ENCODE results near the gene GFER. TPM values are rescaled to one million over a fixed set of nuclear protein-coding genes. Genes with fewer than 3 reads are reported as not detected.

Gene GFER
- total and polyA plus RNA-seq, 9 of the 15 experiments (the other 6 are each of a cell fraction or from before 2014, with no cell fraction given) = 4.3 to 53.7 (median 19.8) TPM

DNA sequence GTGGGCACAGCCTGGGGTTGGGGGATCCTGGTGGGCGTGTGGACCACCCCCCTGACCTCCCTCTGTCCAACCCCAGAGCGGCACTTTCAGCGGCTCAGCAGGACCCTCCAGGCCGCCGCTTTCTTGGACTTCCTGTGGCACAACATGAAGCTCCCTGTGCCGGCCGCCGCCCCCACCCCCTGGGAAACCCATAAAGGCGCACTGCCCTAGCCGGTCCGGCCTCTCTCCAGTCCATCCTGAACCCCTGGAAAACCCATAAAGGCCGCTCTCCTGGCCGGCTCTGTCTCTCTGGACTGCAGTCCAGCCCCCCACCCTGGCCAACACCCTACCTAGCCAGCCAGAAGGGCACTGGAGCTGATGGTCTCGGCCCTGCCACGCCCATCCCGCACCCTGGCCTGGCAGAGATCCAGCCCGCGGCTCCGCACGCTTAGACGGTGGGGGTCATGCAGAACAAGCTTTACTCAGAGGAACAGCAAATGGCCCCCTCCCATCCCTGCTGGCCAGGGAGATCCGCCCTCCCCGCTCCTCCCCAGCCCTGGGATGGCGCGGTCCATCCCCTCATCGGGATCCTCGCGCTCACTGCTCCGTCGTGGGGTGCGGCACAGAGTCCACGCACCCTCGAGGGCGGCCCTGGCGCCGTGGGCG is 5.4 kb upstream of the GFER start (continued):
- TF ChIP-seq, protein P1, sequence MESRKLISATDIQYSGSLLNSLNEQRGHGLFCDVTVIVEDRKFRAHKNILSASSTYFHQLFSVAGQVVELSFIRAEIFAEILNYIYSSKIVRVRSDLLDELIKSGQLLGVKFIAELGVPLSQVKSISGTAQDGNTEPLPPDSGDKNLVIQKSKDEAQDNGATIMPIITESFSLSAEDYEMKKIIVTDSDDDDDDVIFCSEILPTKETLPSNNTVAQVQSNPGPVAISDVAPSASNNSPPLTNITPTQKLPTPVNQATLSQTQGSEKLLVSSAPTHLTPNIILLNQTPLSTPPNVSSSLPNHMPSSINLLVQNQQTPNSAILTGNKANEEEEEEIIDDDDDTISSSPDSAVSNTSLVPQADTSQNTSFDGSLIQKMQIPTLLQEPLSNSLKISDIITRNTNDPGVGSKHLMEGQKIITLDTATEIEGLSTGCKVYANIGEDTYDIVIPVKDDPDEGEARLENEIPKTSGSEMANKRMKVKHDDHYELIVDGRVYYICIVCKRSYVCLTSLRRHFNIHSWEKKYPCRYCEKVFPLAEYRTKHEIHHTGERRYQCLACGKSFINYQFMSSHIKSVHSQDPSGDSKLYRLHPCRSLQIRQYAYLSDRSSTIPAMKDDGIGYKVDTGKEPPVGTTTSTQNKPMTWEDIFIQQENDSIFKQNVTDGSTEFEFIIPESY (CRISPR knock-in tag; IDR thresholded peaks at IDR 0.05) = peak; percentile 9; the same call in 1 of the 2 replicates
- TF ChIP-seq, protein P2, sequence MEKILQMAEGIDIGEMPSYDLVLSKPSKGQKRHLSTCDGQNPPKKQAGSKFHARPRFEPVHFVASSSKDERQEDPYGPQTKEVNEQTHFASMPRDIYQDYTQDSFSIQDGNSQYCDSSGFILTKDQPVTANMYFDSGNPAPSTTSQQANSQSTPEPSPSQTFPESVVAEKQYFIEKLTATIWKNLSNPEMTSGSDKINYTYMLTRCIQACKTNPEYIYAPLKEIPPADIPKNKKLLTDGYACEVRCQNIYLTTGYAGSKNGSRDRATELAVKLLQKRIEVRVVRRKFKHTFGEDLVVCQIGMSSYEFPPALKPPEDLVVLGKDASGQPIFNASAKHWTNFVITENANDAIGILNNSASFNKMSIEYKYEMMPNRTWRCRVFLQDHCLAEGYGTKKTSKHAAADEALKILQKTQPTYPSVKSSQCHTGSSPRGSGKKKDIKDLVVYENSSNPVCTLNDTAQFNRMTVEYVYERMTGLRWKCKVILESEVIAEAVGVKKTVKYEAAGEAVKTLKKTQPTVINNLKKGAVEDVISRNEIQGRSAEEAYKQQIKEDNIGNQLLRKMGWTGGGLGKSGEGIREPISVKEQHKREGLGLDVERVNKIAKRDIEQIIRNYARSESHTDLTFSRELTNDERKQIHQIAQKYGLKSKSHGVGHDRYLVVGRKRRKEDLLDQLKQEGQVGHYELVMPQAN (IDR thresholded peaks at IDR 0.05; ENCODE audit: borderline replicate concordance) = no peak
- TF ChIP-seq FOXP1 (CRISPR knock-in tag; IDR thresholded peaks at IDR 0.05) (no peak), ELF1 (tag; IDR thresholded peaks at IDR 0.05) (no peak), BRD4 (IDR thresholded peaks at IDR 0.05) (no peak)
